Measurements from ENCODE around the gene POU2AF1.

The POU2AF1 gene

DNA sequence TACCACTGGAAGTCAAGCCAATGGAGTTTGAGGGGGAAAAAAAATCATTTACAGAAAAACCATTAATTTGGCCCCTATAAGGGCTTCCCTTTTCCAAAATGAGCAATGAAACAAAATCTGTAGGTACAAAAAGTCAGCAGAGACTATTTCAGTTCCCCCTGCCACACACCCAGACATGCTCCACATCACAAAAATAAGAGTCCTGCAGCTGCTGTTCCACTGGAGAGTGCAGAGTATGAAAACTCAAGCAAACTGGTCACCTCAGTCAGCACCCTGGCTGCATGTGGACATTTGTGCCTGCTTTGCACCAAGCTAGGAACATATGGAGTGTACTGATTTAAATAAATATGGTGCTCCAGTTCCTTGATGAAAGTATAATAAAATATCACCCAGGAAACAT lies 15.1 kb downstream of the POU2AF1 start:
- Mint-ChIP-seq H3K4me3 (no peak overlapping the region), H3K4me1 (peaks cover 4% of the 10 kb centered on the region), H3K27ac (no peak overlapping the region), H3K9me3 (peaks cover 0 to 8% of the 10 kb centered on the region in 2 donors), H3K27me3 (no peaks in the 10 kb centered on the region)
- ATAC-seq = no peak
- no peak for DNase-seq

GRCh38 chr11:111362887-111363411 lies 16.1 kb downstream of the POU2AF1 start:
- no peak for DNase-seq
- ATAC-seq = no peak
- Mint-ChIP-seq H3K9me3 (peaks cover 0 to 8% of the 10 kb centered on the region in 2 donors), H3K4me1 (peaks cover 4% of the 10 kb centered on the region), H3K27ac (no peak overlapping the region), H3K27me3 (no peaks in the 10 kb centered on the region), H3K4me3 (no peak overlapping the region)

DNA sequence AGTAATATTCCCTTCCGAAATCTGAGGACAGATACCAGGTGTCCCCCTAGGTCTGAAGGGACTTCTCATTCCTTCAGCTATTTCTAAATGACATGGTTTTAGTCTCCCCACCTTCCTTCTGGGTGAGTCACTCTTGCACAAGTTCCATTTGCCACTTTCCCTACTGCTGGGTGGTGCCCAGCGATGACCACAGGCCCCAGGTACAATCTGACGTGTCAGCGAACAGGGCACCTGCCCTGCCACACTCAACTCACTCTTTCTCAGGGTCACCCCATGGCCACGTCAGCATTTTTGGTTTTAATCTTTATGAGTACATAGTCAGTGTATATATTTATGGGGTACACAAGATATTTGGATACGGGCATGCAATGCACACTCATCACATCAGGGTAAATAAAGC lies 17.2 kb downstream of the POU2AF1 start:
- Mint-ChIP-seq H3K9me3 (no peaks in the 10 kb centered on the region), H3K4me3 (no peak overlapping the region), H3K4me1 (peaks cover 4% of the 10 kb centered on the region), H3K27me3 (no peaks in the 10 kb centered on the region), H3K27ac (no peak overlapping the region)
- ATAC-seq (no peak), DNase-seq (no peak)

DNA sequence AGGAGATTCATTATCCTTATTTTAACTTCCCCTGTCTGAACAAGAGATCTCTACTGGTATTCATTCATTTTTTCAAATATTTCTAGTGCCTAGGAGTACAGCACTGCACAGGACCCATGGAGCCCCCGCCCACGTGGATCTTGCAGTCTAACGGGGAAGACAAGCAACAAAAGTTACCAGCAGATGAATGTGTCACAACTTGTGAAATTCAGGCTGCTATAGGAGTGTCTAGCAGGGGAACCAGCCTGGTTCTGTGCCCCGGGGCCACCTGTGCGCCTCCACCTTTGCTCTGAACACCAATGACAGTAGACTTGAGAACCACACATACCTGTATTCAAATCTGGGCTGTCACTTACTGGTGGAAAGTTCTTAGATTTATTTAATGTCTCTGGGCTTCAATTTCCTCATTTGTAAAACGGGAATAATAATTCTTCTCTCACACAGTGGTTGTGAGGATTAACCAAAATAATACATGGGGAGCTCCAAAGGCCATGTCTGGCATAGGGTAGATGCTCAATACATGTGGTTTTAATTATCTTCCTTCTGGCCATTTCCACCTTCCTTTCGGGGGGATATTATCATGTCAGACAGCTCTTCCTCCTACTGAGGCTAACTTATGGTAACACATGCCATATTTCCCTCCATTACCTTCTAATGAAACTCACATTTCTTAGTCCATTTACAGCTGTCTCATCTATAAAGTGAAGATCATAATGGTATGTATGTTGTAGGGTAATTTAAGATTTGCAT lies 17.8 kb downstream of the POU2AF1 start:
- H3K4me3 Mint-ChIP-seq = no peak overlapping the region
- DNase-seq = no peak
- ATAC-seq = no peak
- H3K27ac Mint-ChIP-seq = no peak overlapping the region
- H3K4me1 Mint-ChIP-seq = peaks cover 4% of the 10 kb centered on the region
- no peaks in the 10 kb centered on the region for H3K27me3 Mint-ChIP-seq
- no peaks in the 10 kb centered on the region for H3K9me3 Mint-ChIP-seq

DNA sequence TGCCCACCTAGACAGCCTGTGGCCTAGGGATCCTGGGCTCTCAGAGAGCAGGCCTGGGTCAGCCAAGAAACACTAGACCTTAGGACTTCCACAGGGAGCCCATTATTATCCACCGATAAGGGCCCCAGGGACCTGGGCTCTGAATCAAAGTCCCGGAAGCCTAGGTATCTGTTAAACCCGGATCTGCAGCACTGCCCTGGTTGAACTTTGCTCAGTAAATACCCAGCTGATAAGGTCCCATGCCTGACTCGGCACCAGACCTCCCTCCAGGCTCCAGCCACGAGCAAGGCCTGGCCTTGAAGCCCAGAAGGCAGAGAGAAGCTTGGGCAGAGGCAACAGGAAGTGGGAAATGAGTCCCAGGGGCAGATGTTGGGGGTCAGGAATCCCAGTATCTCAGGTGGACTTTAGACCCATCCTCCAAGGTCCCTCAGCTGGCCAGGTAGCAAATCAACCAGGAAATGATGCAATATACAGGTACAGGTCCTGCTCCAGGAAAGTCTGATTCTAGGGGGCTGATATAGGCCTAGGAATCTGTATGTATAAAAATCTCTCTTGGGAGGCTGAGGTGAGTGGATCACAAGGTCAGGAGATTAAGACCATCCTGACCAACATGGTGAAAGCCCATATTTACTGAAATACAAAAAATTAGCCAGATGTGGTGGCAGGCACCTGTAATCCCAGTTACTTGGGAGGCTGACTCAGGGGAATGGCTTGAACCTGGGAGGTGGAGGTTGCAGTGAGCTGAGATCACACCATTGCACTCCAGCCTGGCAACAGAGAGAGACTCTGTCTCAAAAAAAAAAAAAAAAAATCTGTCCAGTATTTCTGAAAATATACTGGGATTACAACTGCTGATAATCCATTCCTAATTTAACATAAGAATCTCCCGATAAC lies 18.7 kb downstream of the POU2AF1 start:
- Mint-ChIP-seq H3K27me3 (no peaks in the 10 kb centered on the region), H3K9me3 (no peaks in the 10 kb centered on the region), H3K27ac (no peak overlapping the region), H3K4me1 (peaks cover 4% of the 10 kb centered on the region), H3K4me3 (no peak overlapping the region)
- DNase-seq (no peak), ATAC-seq (no peak)

- Mint-ChIP-seq H3K4me1 (peaks cover 4% of the 10 kb centered on the region), H3K27me3 (no peaks in the 10 kb centered on the region), H3K27ac (no peak overlapping the region), H3K9me3 (no peaks in the 10 kb centered on the region), H3K4me3 (no peak overlapping the region)
- ATAC-seq (peak; percentile 44), DNase-seq (no peak)
These were observed 19.6 kb downstream of the POU2AF1 start for GRCh38 chr11:111359223-111360149.

DNA sequence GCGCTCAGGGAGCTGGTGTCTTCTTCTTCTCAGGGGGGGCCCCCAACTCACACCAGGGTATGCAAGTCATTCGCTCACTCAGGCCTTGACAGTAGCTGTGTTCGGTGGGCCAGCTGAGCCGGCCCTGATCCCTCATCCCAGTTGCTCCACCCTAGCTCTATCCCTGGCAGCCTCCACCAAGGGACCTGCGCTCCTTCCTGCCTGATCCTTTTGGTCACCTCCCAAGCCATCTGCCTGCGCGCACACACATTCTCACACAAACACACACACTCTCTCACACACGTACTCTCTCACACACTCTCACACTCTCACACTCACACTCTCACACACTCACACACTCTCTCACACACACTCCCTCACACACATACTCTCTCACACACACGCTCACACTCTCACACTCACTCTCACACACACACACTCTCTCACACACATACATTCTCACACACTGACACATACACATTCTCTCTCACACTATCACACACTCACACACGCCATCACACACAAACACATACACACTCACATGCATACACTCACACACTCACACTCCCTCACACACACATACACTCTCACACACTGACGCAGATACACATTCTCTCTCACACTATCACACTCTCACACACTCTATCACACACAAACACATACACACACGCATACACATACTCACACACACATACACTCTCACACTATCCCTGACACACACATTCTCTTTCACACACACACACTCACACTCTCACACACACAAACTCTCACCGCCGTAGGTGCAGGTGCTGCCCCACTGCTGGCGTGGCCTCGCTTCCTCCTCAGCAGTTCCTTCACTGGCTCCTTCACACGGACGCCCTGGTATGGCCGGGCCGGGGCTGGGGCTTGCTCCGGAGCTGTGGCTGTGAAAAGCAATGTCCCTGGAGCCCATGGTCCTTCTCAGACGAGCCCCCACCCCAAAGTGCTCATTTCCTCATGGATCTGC lies 20.8 kb downstream of the POU2AF1 start:
- ATAC-seq = no peak

GRCh38 chr11:111357150-111358037 lies 21.7 kb downstream of the POU2AF1 start:
- ATAC-seq = peak; percentile 46
- Mint-ChIP-seq H3K4me1 (peaks cover 4% of the 10 kb centered on the region), H3K4me3 (no peak overlapping the region), H3K9me3 (no peaks in the 10 kb centered on the region), H3K27me3 (no peaks in the 10 kb centered on the region), H3K27ac (no peak overlapping the region)
- no peak for DNase-seq

More for the DNA sequence above, 20.8 kb downstream of the POU2AF1 start:
- Mint-ChIP-seq H3K4me3 (no peak overlapping the region), H3K27ac (no peak overlapping the region), H3K27me3 (no peaks in the 10 kb centered on the region), H3K9me3 (no peaks in the 10 kb centered on the region), H3K4me1 (peaks cover 4% of the 10 kb centered on the region)
- no peak for DNase-seq

GRCh38 chr11:111356660-111357048 lies 22.4 kb downstream of the POU2AF1 start:
- peaks cover 2% of the 10 kb centered on the region for H3K27me3 Mint-ChIP-seq
- DNase-seq = no peak
- peaks cover 4% of the 10 kb centered on the region for H3K4me1 Mint-ChIP-seq
- no peak for ATAC-seq
- no peak overlapping the region for H3K27ac Mint-ChIP-seq
- no peak overlapping the region for H3K4me3 Mint-ChIP-seq
- H3K9me3 Mint-ChIP-seq = no peaks in the 10 kb centered on the region

DNA sequence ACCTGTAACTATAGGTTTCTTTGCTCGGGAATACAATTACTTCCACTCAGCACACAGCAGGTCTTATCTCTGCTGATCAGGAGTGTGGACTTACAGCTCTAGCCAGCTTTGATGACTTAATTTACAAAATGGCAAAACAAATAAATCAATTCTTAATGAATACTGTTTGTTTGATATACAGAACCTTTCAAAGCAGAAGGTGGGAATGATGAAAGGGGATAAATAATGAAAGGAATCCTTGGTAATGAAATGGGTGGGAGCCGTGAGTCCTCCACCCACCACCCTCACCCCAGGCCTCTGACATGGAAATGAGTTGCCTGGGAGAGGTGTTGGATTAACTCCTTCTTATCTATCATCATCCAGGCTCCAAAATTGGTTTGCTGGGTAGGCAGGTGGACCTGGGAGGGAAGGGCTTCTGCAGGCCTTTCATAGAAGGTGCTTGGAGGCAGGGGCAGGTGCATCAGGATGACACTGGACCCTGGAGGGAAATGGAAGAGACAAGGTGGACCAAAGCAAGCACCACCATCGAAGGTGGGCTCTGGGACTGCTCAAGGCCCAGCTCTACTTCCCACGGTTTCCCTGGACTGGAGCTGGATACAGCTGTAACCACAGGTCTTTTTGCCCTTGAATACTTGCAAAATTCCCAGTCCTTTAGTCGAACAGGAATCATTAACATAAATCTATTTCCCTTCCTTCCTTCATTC lies 23.0 kb downstream of the POU2AF1 start:
- Mint-ChIP-seq H3K27ac (no peak overlapping the region), H3K4me1 (peaks cover 3% of the 10 kb centered on the region)

GRCh38 chr11:111355101-111355500 lies 24.0 kb downstream of the POU2AF1 start:
- ATAC-seq (no peak), DNase-seq (no peak)
- Mint-ChIP-seq H3K4me1 (no peaks in the 10 kb centered on the region), H3K4me3 (no peak overlapping the region), H3K27ac (peak overlapping the region in 1 of 2 donors; percentile 13), H3K9me3 (no peaks in the 10 kb centered on the region), H3K27me3 (peaks cover 10% of the 10 kb centered on the region)

More for the DNA sequence above, 23.0 kb downstream of the POU2AF1 start:
- Mint-ChIP-seq H3K9me3 (no peaks in the 10 kb centered on the region), H3K4me3 (no peak overlapping the region), H3K27me3 (peaks cover 7% of the 10 kb centered on the region)
- ATAC-seq (no peak), DNase-seq (no peak)

DNA sequence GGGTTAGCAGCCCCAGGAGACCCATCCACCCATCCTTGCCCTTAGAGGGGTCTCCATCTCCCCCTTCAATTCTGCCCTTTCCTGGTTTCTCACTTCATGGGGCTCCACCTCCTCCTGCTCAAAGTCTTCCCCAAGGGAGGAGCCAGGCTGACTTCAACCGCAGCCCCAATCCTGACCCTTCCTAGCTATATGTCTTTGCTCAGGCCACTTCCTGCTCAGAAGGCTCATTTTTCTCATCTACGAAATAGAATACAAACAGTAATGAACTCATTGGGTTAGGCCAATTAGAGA lies 24.5 kb downstream of the POU2AF1 start:
- Mint-ChIP-seq H3K9me3 (no peaks in the 10 kb centered on the region), H3K4me3 (no peak overlapping the region), H3K27me3 (peaks cover 10% of the 10 kb centered on the region), H3K4me1 (no peaks in the 10 kb centered on the region), H3K27ac (no peak overlapping the region)
- DNase-seq (no peak), ATAC-seq (no peak)
